CD4-positive, alpha-beta T cell treated with Interleukin-15 for 4 hours (primary cell): ENCODE results near the gene PCED1B.
"Not testable (repeated sequence)": the region's sequence is repeated elsewhere in the genome, so short reads cannot be mapped to it uniquely, and the experiment has no call there.

Experiments
- DNase-seq: peaks from one replicate; pipeline ENCODE4 v3.0.0-alpha.2; 2020; ENCODE audit warnings: low spot score

Gene PCED1B, protein sequence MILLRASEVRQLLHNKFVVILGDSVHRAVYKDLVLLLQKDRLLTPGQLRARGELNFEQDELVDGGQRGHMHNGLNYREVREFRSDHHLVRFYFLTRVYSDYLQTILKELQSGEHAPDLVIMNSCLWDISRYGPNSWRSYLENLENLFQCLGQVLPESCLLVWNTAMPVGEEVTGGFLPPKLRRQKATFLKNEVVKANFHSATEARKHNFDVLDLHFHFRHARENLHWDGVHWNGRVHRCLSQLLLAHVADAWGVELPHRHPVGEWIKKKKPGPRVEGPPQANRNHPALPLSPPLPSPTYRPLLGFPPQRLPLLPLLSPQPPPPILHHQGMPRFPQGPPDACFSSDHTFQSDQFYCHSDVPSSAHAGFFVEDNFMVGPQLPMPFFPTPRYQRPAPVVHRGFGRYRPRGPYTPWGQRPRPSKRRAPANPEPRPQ

GRCh38 chr12:47079468-47079980 lies at the start of gene PCED1B, which contains the start of gene AMIGO2:
PCED1B (plus strand) TSS chr12:47079621; CDS start chr12:47235064, 155,443 bp downstream.
AMIGO2 (minus strand) TSS chr12:47079959; CDS start chr12:47079002, 957 bp downstream.
- DNase-seq, result peak; percentile 69

DNA sequence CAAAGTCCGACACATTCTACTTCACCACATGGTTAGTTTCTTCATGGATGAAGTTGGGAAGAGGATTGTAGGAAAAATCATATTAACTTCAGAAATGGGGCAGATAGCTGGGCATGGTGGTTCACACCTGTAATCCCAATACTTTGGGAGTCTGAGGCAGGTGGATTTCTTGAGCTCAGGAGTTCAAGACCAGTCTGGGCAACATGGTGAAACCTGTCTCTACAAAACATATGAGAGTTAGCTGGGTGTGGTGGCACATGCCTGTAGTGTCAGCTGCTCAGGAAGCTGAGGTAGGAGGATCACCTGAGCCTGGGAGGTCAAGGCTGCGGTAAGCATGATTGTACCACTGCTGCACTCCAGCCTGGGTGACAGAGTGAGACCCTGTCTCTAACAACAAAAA lies 49.5 kb upstream of the PCED1B start:
- DNase-seq, result no peak

DNA sequence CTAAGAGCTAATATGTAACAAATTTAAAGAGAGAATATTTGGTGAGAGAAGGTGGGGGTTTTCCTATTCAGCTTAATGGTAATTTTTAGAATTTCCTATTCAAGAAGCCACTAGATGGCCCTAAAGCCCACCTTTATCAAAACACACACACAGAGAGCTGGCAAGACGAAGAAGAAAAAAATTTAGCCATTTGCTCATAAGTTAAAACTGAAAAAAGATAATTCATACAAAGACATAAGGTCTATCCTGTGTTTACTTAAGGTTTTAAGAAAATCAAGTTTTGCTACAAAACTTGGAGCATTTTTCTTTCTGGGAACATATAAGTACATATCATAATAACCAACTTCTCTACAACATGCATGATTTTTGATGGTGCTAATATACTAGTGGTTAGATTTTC lies 46.8 kb upstream of the PCED1B start:
- DNase-seq, result peak; percentile 67

DNA sequence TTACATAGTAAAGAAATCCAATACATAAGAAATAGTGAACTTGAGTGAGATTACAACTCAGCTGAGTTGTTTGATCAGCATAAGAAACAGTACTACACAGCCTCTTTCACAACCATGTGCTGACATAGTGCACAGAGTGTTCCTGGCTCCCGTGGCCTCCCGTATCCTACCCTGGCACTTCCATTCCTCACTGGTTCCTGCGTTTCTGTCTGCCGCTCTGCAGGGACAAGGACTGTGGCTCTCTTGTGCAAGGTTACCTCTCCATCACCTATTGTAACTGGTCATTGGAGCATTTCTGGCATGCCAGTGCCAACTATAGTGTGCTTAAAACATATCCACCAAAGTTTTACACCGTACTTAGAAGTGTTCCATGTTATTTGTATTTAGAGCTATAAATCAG lies 46.3 kb upstream of the PCED1B start:
- DNase-seq, result no peak

GRCh38 chr12:47033789-47034555 lies 45.4 kb upstream of the PCED1B start:
- no peak for DNase-seq

DNA sequence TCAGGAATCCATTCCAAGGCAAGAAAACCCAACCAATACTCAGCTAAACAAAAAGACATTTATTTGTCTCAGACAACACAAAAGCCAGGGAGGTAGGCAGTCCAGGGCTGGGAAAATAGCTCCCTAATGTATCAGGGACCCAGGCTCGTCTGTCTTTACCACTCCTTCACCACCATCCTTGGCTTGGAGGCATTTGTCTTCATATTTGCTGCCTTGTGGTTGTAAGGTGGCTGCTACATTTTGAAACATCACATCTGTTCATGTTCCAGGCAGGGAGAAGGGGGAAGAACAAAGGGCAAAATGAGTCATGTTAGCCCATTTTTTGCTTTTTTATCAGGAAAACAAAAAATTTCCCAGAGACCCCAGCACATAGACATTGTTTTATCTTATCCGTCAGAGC lies 44.8 kb upstream of the PCED1B start:
- no peak for DNase-seq

GRCh38 chr12:47035484-47035883 lies 43.9 kb upstream of the PCED1B start:
- DNase-seq, result no peak

GRCh38 chr12:47038270-47038748 lies 41.1 kb upstream of the PCED1B start:
- DNase-seq, result no peak

GRCh38 chr12:47039079-47039478 lies 40.3 kb upstream of the PCED1B start:
- DNase-seq, result no peak

DNA sequence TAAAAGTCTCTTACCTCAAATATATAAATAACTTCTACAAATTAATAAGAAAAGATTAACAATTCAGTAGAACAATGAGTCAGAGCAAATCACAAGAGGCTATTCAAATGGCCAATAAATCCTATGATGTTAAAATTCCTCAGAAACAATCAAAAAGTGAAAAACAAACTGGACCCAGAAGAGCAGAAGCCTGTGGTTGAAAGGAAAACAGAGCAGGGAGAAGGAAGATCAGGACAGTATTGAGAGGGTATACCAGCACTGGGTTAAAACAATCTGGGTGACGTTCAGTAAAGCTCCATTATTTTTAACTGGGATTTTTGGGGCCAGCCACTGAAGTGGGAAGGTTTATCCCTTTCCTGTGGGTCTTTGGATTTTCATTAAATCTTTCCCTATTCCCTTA lies 39.7 kb upstream of the PCED1B start:
- DNase-seq, result no peak

DNA sequence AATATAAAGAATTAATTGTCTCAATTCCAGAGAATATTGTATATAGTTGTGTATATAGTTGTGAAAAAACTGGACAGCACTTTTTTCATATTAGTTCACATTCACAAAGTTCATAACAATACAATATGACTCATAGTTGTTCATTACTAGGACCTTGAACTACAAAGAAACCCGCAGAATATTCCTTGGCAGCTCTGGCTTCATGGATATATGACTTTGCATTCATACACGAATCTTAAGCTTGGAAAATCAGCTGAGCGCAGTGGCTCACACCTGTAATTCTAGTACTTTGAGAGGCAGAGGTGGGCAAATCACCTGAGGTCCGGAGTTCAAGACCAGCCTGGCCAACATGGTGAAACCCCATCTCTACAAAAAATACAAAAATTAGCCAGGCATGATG lies 38.1 kb upstream of the PCED1B start:
- DNase-seq, result no peak

DNA sequence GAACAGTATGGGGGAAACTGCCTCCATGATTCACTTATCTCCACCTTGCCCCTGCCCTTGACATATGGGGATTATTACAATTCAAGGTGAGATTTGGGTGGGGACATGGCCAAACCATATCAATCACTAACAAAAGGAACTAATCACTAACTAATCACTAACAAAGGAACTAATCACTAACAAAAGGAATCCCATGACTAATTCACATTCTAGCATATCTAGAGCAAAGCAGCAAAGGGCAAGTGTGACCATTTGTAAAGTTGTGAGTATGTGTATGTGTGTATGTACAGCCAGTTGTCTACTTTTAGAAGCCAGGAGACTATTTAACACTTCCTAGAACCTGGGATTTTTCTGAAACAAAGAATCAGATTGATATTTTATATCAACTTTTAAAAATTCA lies 30.9 kb upstream of the PCED1B start:
- DNase-seq, result no peak

DNA sequence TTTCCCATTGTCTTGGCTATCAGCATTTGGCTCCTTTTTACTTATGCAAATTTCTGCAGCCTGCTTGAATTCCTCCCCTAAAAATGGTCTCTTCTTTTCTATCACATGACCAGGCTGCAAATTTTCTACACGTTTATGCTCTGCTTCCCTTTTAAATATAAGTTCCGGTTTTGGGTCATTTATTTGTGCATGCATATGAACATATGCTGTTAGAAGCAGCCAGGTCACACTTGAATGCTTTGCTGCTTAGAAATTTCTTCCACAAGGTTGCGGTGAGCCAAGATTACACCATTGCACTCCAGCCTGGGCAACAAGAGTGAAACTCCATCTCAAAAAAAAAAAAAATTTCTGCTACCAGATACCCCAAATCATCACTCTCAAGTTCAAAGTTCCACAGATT lies 28.1 kb upstream of the PCED1B start:
- not testable (repeated sequence) for DNase-seq

DNA sequence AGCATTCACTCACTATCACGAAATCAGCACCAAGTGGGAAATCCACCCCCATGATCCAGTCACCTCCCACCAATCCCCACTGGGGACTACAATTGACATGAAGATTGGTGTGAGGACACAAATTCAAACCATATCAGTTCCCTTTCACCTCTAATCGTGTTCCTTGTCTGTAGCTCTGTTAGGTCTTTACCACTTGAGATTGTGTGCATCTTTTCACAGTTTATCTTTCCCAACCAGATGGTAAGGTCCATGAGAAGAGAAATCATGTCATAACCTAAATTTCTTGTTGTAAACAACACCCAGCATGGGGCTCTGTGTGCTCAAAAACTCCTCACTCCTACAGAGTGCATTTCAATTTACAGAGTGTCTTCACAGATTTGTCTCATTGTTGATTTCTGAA lies 27.1 kb upstream of the PCED1B start:
- DNase-seq, result no peak

DNA sequence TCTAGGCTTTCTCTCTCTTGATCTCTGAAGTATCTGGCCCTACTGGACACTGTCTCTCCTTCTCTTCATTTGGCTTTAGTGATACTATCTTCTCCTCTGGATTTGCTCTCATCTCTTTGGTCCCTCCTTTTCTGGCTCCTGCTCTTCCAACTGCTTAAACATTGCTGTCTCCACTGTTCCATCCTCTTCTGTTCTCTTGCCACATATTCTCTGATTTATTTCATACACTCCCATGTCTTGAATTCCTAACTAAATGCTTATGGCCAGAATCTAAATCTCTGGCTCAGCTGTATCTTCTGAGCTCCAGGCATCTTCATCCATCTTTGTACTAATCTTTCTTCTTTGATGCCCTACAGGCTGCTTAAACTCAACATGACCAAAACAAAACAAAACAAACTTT lies 25.5 kb upstream of the PCED1B start:
- no peak for DNase-seq

GRCh38 chr12:47054659-47055058 lies 24.8 kb upstream of the PCED1B start:
- no peak for DNase-seq

DNA sequence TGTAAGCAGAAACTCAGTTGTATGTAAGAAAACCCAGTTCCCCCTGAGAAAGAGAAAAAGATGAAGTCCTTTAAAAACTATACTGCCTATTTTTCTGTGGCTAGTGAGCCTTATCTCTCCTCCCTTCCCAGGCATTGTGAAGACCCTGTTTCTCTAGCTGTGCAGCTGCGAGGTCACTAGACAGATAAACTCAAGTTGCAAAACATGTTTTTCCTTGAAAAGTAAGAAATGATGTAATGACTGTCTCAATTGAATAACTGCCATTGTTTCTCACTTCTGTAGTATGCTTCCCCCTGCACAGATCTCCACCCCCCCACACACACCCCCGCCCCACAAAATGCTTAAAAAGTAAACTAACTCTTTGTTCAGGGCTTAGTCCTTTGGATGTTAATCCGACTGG lies 23.6 kb upstream of the PCED1B start:
- DNase-seq, result not testable (repeated sequence)

- DNase-seq, result not testable (repeated sequence)
These were observed 22.5 kb upstream of the PCED1B start for GRCh38 chr12:47056944-47057343.

DNA sequence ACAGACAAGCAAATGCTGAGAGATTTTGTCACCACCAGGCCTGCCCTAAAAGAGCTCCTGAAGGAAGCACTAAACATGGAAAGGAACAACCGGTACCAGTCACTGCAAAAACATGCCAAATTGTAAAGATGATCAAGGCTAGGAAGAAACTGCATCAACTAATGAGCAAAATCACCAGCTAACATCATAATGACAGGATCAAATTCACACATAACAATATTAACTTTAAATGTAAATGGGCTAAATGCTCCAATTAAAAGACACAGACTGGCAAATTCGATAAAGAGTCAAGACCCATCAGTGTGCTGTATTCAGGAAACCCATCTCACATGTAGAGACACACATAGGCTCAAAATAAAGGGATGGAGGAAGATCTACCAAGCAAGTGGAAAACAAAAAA lies 20.8 kb upstream of the PCED1B start:
- not testable (repeated sequence) for DNase-seq

GRCh38 chr12:47065546-47065945 lies 13.9 kb upstream of the PCED1B start:
- no peak for DNase-seq

- DNase-seq, result no peak
These were observed 13.0 kb upstream of the PCED1B start for GRCh38 chr12:47066278-47067025.

DNA sequence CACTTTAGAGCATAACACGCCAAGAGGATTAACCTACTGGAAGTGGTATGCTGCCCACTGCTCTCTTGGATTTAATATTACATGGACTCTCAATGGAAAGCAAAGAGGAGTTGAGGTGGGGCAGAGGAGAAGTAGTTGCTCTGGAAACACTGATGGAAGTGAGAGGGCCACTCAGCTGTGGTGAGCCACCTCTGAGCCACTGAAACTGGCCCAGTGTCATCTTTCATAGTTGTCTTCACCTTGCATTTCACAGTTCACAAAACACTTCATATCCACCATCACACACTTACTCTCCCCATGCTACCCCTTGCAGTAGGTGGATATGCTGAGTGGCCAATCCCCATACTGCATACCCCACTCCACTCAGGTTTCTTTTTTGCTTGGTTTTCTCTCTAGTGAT lies 12.2 kb upstream of the PCED1B start:
- DNase-seq, result no peak
